DMS 273 treated with DMSO at 0.1 percent for 48 hours (cell line): ENCODE measurements around the gene EIF2S2.

Experiments used
- DNase-seq: peaks from one replicate; lab custom pipeline; 2025; lab: John Stamatoyannopoulos, UW

EIF2S2 gene

GRCh38 chr20:34089655-34090345 lies 22.2 kb downstream of the EIF2S2 start:
- DNase-seq: no peak

- DNase-seq: no peak
These were observed 22.9 kb downstream of the EIF2S2 start for GRCh38 chr20:34089175-34089479.

GRCh38 chr20:34088305-34089174 lies 23.5 kb downstream of the EIF2S2 start:
- DNase-seq: no peak

- no peak for DNase-seq
These were observed 26.5 kb downstream of the EIF2S2 start for GRCh38 chr20:34085544-34086040.

GRCh38 chr20:34084227-34084923 lies 27.7 kb downstream of the EIF2S2 start:
- DNase-seq: no peak

GRCh38 chr20:34083781-34084180 lies 28.3 kb downstream of the EIF2S2 start:
- no peak for DNase-seq

- DNase-seq: peak; percentile 35
These were observed 28.9 kb downstream of the EIF2S2 start for GRCh38 chr20:34083137-34083536.

GRCh38 chr20:34082232-34082887 lies 29.7 kb downstream of the EIF2S2 start:
- DNase-seq: no peak

GRCh38 chr20:34079818-34080217 lies 32.2 kb downstream of the EIF2S2 start:
- no peak for DNase-seq

GRCh38 chr20:34078540-34078939 lies 33.5 kb downstream of the EIF2S2 start:
- no peak for DNase-seq

- no peak for DNase-seq
These were observed 35.1 kb downstream of the EIF2S2 start for GRCh38 chr20:34076952-34077351.

GRCh38 chr20:34075647-34076046 lies 36.4 kb downstream of the EIF2S2 start:
- no peak for DNase-seq

GRCh38 chr20:34074101-34074760 lies 37.8 kb downstream of the EIF2S2 start:
- no peak for DNase-seq

- no peak for DNase-seq
These were observed 39.3 kb downstream of the EIF2S2 start for GRCh38 chr20:34072778-34073177.

- DNase-seq: no peak
These were observed 40.0 kb downstream of the EIF2S2 start for GRCh38 chr20:34072076-34072475.

GRCh38 chr20:34070859-34071258 lies 41.2 kb downstream of the EIF2S2 start:
- DNase-seq: no peak

- DNase-seq: no peak
These were observed 42.0 kb downstream of the EIF2S2 start for GRCh38 chr20:34070079-34070439.

- DNase-seq: peak; percentile 50
These were observed 42.5 kb downstream of the EIF2S2 start for GRCh38 chr20:34069341-34070078.

- no peak for DNase-seq
These were observed 44.0 kb downstream of the EIF2S2 start for GRCh38 chr20:34068001-34068400.

GRCh38 chr20:34066476-34067090 lies 45.5 kb downstream of the EIF2S2 start:
- no peak for DNase-seq

GRCh38 chr20:34065260-34065659 lies 46.8 kb downstream of the EIF2S2 start:
- no peak for DNase-seq
